HCT116 (cell line): Measurements from ENCODE around the gene RASGEF1C. TPM values are rescaled to one million over a fixed set of nuclear protein-coding genes. Genes with fewer than 3 reads are reported as not detected.

Experiments
- ATAC-seq: fragments of 200-7000 bp; cut with Tn5 transposase; 2 replicates; pipeline ENCODE4 v1.9.1; 2020; ENCODE audit warnings: mild to moderate bottlenecking, moderate library complexity
- BruUV-seq: library from RNA; stranded (reverse); fragments of 400-500 nt; replicated peaks from 2 replicates; lab custom pipeline; 2021; lab: Mats Ljungman, UMichigan
- CTCF ChIA-PET: fragments of 300-600 bp; sonication (Branson Sonifier 250); formaldehyde crosslinking; loops from one replicate; lab custom pipeline; 2021; ENCODE audit warnings: antibody characterized with exemption; lab: Charles Lee
- POLR2A ChIA-PET: fragments of 300-600, 350-600 bp; sonication (Branson Sonifier 250); formaldehyde crosslinking; loops from one replicate; lab custom pipeline; 2021; ENCODE audit warnings: antibody characterized with exemption; lab: Charles Lee
- RAD21 ChIA-PET, 2 experiments: fragments of 300-600 bp; sonication (Branson Sonifier 250); formaldehyde crosslinking; loops; one replicate each; lab custom pipeline; 2023; ENCODE audit warnings: low total read pairs in 2 of 2; ENCODE audit not compliant: uncharacterized antibody in 2 of 2, unreplicated experiment in 2 of 2, low non-redundant PET in 1 of 2; lab: Charles Lee
- DNase-seq: peaks from one replicate; pipeline ENCODE4 v3.0.0-alpha.2; 2010; ENCODE audit warnings: low read depth, low spot score
- H2AFZ ChIP-seq: fragments of 200-600 bp; shearing (Covaris generic), sonication (generic); 2 replicates; pipeline ENCODE4 v1.6.1; 2017; ENCODE audit warnings: low read depth, mixed run types, mixed read lengths, antibody characterized with exemption, low read length; ENCODE audit not compliant: poor library complexity, severe bottlenecking
- H3K27ac ChIP-seq: 2 replicates; pipeline ENCODE4 v1.5.1; 2012; ENCODE audit warnings: low read depth, low read length
- H3K27me3 ChIP-seq: fragments of 200-600 bp; sonication (generic); 2 replicates; pipeline ENCODE4 v1.6.1; 2016; ENCODE audit warnings: mixed run types, low read length, mixed read lengths; ENCODE audit not compliant: insufficient read depth
- H3K36me3 ChIP-seq, 2 experiments: fragments of 200-500 bp in 1 of 2; fragments of 200-600 bp in 1 of 2; sonication (Bioruptor generic) in 1 of 2; sonication (generic) in 1 of 2; 2 replicates each; pipeline versions ENCODE4 v1.5.1 to v1.6.1; 2014 to 2016; ENCODE audit warnings: low read length in 2 of 2, inconsistent platforms in 1 of 2, mixed read lengths in 1 of 2, mixed run types in 1 of 2; ENCODE audit not compliant: insufficient read depth in 2 of 2, control insufficient read depth in 1 of 2
- H3K4me1 ChIP-seq, 2 experiments: fragments of 200-600 bp in 1 of 2; sonication (generic) in 1 of 2; 2 replicates each; pipeline versions ENCODE4 v1.5.1 to v1.6.1; 2012 to 2017; ENCODE audit warnings: low read length in 2 of 2, inconsistent platforms in 1 of 2, mild to moderate bottlenecking in 1 of 2, mixed read lengths in 1 of 2, mixed run types in 1 of 2, moderate library complexity in 1 of 2; ENCODE audit not compliant: insufficient read depth in 2 of 2, control insufficient read depth in 1 of 2
- H3K4me2 ChIP-seq: fragments of 200-600 bp; sonication (generic); 2 replicates; pipeline ENCODE4 v1.6.1; 2017; ENCODE audit warnings: mixed run types, low read length, mixed read lengths
- H3K4me3 ChIP-seq, 2 experiments: fragments of 200-600 bp in 1 of 2; sonication (generic) in 1 of 2; replicated peaks in 1 of 2; 2 replicates each; pipeline ENCODE4 v1.5.1; 2011 to 2016; ENCODE audit warnings: low read length in 2 of 2, control low read depth in 1 of 2, low read depth in 1 of 2, mild to moderate bottlenecking in 1 of 2, mixed read lengths in 1 of 2, mixed run types in 1 of 2
- H3K79me2 ChIP-seq: fragments of 200-600 bp; sonication (generic); 2 replicates; pipeline ENCODE4 v1.6.1; 2017; ENCODE audit warnings: mild to moderate bottlenecking, mixed run types, low read length, moderate library complexity, mixed read lengths; ENCODE audit not compliant: insufficient read depth
- H3K9ac ChIP-seq: fragments of 200-600 bp; sonication (generic); 2 replicates; pipeline ENCODE4 v1.6.1; 2016; ENCODE audit warnings: low read length, mixed read lengths
- H3K9me2 ChIP-seq: fragments of 200-600 bp; sonication (generic), shearing (Covaris generic); 2 replicates; pipeline ENCODE4 v1.6.1; 2017; ENCODE audit warnings: mixed run types, mild to moderate bottlenecking, moderate library complexity; ENCODE audit not compliant: insufficient read depth
- H3K9me3 ChIP-seq, 2 experiments: fragments of 200-500 bp in 1 of 2; fragments of 200-600 bp in 1 of 2; sonication (Bioruptor generic) in 1 of 2; sonication (generic) in 1 of 2; 2 replicates each; pipeline ENCODE4 v1.6.1; 2014 to 2017; ENCODE audit warnings: low read length in 2 of 2, mixed read lengths in 2 of 2, inconsistent platforms in 1 of 2, low read depth in 1 of 2, mild to moderate bottlenecking in 1 of 2, mixed run types in 1 of 2, moderate library complexity in 1 of 2; ENCODE audit not compliant: control insufficient read depth in 1 of 2, insufficient read depth in 1 of 2
- H4K20me1 ChIP-seq: fragments of 200-600 bp; sonication (generic), shearing (Covaris generic); 2 replicates; pipeline ENCODE4 v1.6.1; 2017; ENCODE audit warnings: mixed run types, mild to moderate bottlenecking, moderate library complexity; ENCODE audit not compliant: insufficient read depth
- ATF3 ChIP-seq: IDR thresholded peaks from 2 replicates; pipeline ENCODE4 v1.6.1; 2012
- CTCF ChIP-seq, 3 experiments: fragments of 200-600 bp in 1 of 3; sonication (generic) in 1 of 3; IDR thresholded peaks in 2 of 3; conservative IDR thresholded peaks in 1 of 3; 2 replicates each; pipeline ENCODE4 v1.5.1; 2012 to 2017; ENCODE audit warnings: low read depth in 2 of 3, low read length in 2 of 3, antibody characterized with exemption in 1 of 3, borderline replicate concordance in 1 of 3, control low read depth in 1 of 3, mild to moderate bottlenecking in 1 of 3, mixed read lengths in 1 of 3, mixed run types in 1 of 3, moderate library complexity in 1 of 3; ENCODE audit not compliant: insufficient read depth in 1 of 3
- ELF1 ChIP-seq: IDR thresholded peaks from 2 replicates; pipeline ENCODE4 v1.6.1; 2012; ENCODE audit warnings: low read depth, borderline replicate concordance
- EZH2 ChIP-seq: fragments of 200-600 bp; sonication (generic); IDR thresholded peaks from 2 replicates; pipeline ENCODE4 v1.6.1; 2017; ENCODE audit warnings: antibody characterized with exemption, mixed run types
- EZH2phosphoT487 ChIP-seq: fragments of 200-600 bp; IDR thresholded peaks from 2 replicates; pipeline ENCODE4 v1.6.1; 2018; ENCODE audit warnings: antibody characterized with exemption, borderline replicate concordance
- JUND ChIP-seq: IDR thresholded peaks from 2 replicates; pipeline ENCODE4 v1.6.1; 2012
- POLR2A ChIP-seq: IDR thresholded peaks from 2 replicates; pipeline ENCODE4 v1.7.0; 2011; ENCODE audit warnings: borderline replicate concordance; ENCODE audit not compliant: insufficient read depth, insufficient read length; ENCODE audit errors: extremely low read depth
- RAD21 ChIP-seq: IDR thresholded peaks from 2 replicates; pipeline ENCODE4 v1.6.1; 2012; ENCODE audit warnings: low read depth, mild to moderate bottlenecking
- SIN3A ChIP-seq: IDR thresholded peaks from 2 replicates; pipeline ENCODE4 v1.6.1; 2012; ENCODE audit warnings: low read depth
- SRF ChIP-seq: IDR thresholded peaks from 2 replicates; pipeline ENCODE4 v1.6.1; 2012; ENCODE audit warnings: low read depth
- YY1 ChIP-seq: IDR thresholded peaks from 2 replicates; pipeline ENCODE4 v1.6.1; 2011; ENCODE audit warnings: low read length, low read depth, moderate library complexity, mild to moderate bottlenecking; ENCODE audit not compliant: insufficient replicate concordance; ENCODE audit errors: extremely low read depth
- ZFX ChIP-seq: fragments of 450-650 bp; IDR thresholded peaks from 2 replicates; pipeline ENCODE4 v1.6.1; 2017
- intact Hi-C: fragments of 100-400 bp; cut with micrococcal nuclease; formaldehyde crosslinking; loops from 2 replicates; pipeline ENCODE4 v1.10.0; 2022
- total RNA-seq: library from RNA; stranded (reverse); gene quantifications from one replicate; pipeline ENCODE4 v1.2.1, GENCODE V29; 2021; ENCODE audit not compliant: unreplicated experiment

RASGEF1C gene
- total RNA-seq, 1 experiment from 2014 or later: 1.2 TPM

GRCh38 chr5:180201051-180201987 is 7.7 kb downstream of the RASGEF1C start:
- ATAC-seq (peak; percentile 63), DNase-seq (peak; percentile 27)
- Histone ChIP-seq H4K20me1 (no peaks in the 10 kb centered on the region), H3K4me3 (no peak overlapping the region), H3K27me3 (no peaks in the 10 kb centered on the region), H3K79me2 (no peaks in the 10 kb centered on the region), H3K9ac (no peak overlapping the region), H3K4me1 (no peaks in the 10 kb centered on the region), H3K9me3 (no peaks in the 10 kb centered on the region), H3K27ac (no peak overlapping the region), H2AFZ (no peak overlapping the region), H3K9me2 (no peaks in the 10 kb centered on the region), H3K4me2 (no peak overlapping the region), H3K36me3 (no peaks in the 10 kb centered on the region)
- BruUV-seq: no TSS peak
- TF ChIP-seq CTCF (IDR thresholded peaks at IDR 0.05 in 2 of 3, conservative IDR thresholded peaks at IDR 0.05 in 1 of 3; ENCODE audit: borderline replicate concordance in 1 of 3, insufficient read depth in 1 of 3, low read depth in 2 of 3, low read length in 2 of 3) (peak; percentile 61 to 69 (median 67); a peak in 5 of 6 replicates), ZFX (no peak), POLR2A (no peak), SRF (no peak), RAD21 (peak; percentile 74)
- RAD21 ChIA-PET: no interaction called here
- intact Hi-C loops: loop anchor here (5.0 to 10.0 kb wide), 3 partner anchors 131 to 406 kb away; no protein-coding TSS in a partner anchor
- CTCF ChIA-PET: interaction anchor here (1.0 to 2.8 kb wide), 8 partner anchors 9 to 583 kb away, joined by 3 to 17 read pairs (median 4); no protein-coding TSS in a partner anchor
- POLR2A ChIA-PET: no interaction called here

- DNase-seq (no peak), ATAC-seq (no peak)
- no peak overlapping the region for H3K9ac ChIP-seq
- no peak overlapping the region for H3K4me3 ChIP-seq
- no peaks in the 10 kb centered on the region for H3K27me3 ChIP-seq
- H3K9me3 ChIP-seq: no peaks in the 10 kb centered on the region
- H3K4me2 ChIP-seq: no peak overlapping the region
- H3K79me2 ChIP-seq: no peaks in the 10 kb centered on the region
- no peaks in the 10 kb centered on the region for H3K9me2 ChIP-seq
- ChIA-PET POLR2A (no interaction called here), RAD21 (interaction anchor here in 1 of 2 experiments (0.7 kb wide), 1 partner anchor 40 kb away, joined by 3 read pairs; no protein-coding TSS in a partner anchor), CTCF (interaction anchor here (1.8 kb wide), 1 partner anchor 9 kb away, joined by 6 read pairs; the partner anchor contains the start of gene RASGEF1C)
- no peaks in the 10 kb centered on the region for H3K4me1 ChIP-seq
- TF ChIP-seq SRF: no peak
- no peak for TF ChIP-seq EZH2phosphoT487
- TF ChIP-seq RAD21: no peak
- no peak for TF ChIP-seq ATF3
- no peak for TF ChIP-seq CTCF (IDR thresholded peaks at IDR 0.05 in 2 of 3, conservative IDR thresholded peaks at IDR 0.05 in 1 of 3; ENCODE audit: borderline replicate concordance in 1 of 3, insufficient read depth in 1 of 3, low read depth in 2 of 3, low read length in 2 of 3)
- TF ChIP-seq JUND: no peak
- no peak for TF ChIP-seq YY1
- TF ChIP-seq ELF1: no peak
- TF ChIP-seq SIN3A: no peak
- TF ChIP-seq EZH2: no peak
- intact Hi-C loops: no loop called here
- H2AFZ ChIP-seq: no peak overlapping the region
- no TSS peak for BruUV-seq
- no peaks in the 10 kb centered on the region for H4K20me1 ChIP-seq
- no peak overlapping the region for H3K27ac ChIP-seq
- no peaks in the 10 kb centered on the region for H3K36me3 ChIP-seq
Measured at GRCh38 chr5:180199390-180199789, 9.6 kb downstream of the RASGEF1C start.
